G401 (cell line): ENCODE measurements around the gene CACNA1C. TPM values are rescaled to one million over a fixed set of nuclear protein-coding genes. Genes with fewer than 3 reads are reported as not detected.

Experiments used
- DNase-seq: peaks from one replicate; pipeline ENCODE4 v3.0.0-alpha.2; 2015; ENCODE audit warnings: low spot score
- in situ Hi-C: cut with HindIII; loops from 2 replicates; pipeline ENCODE4 v1.10.0; 2016; ENCODE audit warnings: low sequenced_read_pairs, mixed read lengths
- total RNA-seq: library from RNA; depleted of rRNA; stranded (reverse); fragments of >200 nt; shearing (Covaris generic); gene quantifications from 2 replicates; pipeline ENCODE4 v1.2.3, GENCODE V29; 2014

The CACNA1C gene
- total RNA-seq, 1 experiment from 2014 or later, result 2.8 TPM

DNA sequence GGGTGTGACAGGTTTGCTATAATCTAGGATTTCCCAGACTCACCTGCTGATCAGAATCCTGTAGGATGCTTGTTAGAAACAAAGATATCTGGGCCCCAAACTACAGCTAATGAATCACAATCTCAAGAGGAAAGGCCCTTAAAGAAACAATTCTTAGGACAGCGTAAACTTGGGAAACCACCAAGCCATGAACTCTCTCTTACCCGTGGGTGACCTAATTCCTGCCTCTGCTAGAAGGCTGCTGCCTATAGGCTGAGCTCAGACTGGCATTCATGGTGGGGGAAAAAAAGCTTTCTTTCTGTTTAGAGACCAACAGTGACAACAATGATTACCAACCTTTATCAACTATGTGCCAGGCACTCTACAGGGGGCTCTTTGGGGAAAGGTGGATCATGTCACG is 528.0 kb downstream of the CACNA1C start:
- no peak for DNase-seq
- in situ Hi-C loops, result no loop called here

DNA sequence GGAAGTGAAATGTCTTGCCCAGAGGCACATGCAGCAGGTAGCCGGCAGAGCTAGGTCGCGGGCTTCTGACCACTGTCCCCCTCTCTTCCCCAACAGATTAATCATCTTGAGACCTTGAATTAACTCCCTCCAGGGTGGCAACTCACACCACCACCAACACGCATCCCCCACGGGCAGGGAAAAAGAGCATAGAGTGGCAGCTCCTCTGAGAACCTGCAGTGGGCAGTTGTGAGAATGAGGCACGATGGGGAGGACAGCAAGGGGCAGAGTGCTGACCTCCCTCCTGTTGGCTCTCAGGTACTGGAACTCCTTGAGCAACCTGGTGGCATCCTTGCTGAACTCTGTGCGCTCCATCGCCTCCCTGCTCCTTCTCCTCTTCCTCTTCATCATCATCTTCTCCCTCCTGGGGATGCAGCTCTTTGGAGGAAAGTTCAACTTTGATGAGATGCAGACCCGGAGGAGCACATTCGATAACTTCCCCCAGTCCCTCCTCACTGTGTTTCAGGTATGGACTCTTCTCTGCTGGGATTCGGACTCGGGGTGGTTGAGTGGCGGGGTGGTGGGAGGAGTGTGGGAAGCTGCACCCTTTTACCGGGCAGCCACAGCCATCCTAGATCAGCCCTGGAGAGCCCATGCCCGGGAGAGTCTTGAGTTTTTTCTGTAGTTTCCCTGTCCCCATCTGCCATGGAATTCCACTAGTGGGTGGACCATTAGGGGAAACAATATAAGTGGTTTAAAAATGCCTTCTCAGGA is 528.7 kb downstream of the CACNA1C start:
- no peak for DNase-seq
- in situ Hi-C loops, result no loop called here

DNA sequence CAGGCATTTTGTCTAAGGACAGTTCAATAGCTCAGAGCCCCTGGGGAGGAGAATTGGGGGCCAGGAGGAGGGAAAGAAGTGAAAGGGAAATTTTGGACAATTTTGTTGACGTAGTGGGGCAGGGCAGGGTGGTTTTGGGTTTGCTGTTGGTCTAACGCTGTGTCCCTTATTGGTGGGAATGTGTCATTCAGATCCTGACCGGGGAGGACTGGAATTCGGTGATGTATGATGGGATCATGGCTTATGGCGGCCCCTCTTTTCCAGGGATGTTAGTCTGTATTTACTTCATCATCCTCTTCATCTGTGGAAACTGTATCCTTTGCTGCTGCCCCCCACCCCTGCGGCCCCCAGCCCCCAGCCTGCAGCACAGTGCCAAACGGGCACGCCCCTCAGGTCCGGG is 529.8 kb downstream of the CACNA1C start:
- DNase-seq, result no peak
- in situ Hi-C loops, result no loop called here

DNA sequence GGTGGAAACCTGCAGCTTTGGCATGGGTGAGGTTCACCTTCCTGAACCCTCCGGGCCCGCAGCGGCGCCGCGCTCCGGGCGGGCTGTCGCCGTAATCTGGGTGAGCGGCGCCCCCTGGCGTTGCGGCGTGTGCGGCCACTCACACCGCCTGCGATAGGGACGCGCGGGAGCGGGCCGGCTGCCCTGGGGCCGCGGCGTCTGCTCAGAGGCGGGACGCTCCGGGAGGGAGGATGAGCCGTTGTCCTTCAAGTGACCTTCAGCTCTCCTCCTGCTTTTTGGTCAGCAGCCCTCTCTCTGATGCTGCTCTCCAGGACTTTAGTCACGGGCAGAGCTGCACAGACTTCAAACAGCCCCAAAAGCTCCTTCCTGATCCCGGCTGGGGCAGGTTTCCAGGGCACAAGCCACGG is 530.3 kb downstream of the CACNA1C start:
- peak; percentile 57 for DNase-seq
- in situ Hi-C loops, result no loop called here

DNA sequence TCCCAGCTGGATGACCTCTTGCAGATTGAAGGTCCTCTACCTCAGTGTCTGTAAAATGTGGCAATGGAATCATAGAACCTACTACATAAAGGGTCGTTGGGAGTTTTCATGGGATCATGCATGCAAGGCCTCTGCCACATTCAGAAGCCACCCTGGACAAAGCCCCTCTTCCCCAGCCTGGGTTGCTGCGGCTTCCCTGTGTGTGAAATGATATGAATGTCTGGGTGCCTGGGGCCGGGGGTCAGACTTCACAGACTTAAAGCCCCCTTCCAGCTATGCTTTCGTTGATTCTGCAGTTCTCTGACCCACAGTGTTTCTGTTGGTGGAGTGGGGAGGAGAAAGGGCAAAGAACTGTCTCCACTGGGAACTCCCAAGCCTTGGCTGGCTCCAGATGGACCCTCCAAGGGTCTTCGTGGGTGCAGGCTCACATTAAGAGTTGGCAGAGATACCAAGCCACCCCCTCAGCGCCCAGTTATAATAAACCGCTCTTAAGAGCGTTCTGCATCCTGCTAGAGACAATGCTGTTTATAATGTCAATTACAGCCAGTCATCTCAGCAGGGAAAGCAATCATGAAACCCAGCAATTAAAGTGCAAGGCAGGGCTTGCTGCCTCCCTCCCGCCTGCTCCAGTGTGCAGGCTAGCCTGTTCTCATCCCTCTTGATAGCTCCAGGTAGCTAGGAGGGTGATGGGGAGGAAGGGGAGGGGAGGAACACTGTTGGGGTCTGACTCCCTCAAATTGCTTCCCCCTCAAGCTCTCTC is 531.0 kb downstream of the CACNA1C start:
- in situ Hi-C loops, result no loop called here
- DNase-seq, result no peak

DNA sequence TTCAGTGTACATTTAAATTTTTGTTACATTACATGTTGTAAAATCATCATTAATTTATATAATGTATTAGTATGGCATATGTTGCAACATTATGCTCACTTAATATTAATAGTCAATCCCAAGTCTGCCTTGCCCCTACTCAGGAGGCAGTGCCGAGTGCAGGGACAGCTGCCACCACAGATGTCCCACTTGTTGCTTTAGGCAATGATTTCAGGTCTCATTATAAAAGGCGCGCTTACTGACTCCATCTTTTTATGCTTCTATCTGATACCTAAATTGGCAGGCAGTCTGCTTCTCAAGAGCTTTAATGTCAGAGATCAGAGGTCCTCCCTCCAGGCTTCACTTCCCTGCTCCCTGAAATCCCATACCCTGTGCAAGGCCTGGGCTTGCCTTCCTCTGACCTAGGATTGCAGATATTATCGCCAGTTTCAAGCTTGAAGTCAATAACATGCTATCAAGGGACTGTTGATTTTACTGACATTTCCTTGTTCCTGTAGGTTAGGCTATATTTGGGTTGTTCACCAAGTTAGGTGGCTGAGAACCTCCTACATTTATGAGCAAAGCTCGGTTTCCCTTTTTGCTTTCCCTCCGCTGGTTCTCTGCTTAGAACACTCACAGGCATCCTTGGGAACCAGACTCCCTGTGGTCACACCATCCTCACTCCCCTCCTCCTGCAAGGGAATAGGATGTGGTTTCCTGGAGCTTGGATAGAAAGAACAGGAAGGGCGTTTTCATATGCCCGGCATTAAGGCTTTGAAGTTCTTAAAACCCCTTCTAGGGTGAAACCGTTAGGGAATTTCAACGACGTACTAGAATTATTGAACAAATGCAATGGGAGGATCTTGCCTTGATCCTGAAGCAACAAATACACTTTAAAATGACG is 533.6 kb downstream of the CACNA1C start:
- in situ Hi-C loops, result no loop called here
- DNase-seq, result no peak

DNA sequence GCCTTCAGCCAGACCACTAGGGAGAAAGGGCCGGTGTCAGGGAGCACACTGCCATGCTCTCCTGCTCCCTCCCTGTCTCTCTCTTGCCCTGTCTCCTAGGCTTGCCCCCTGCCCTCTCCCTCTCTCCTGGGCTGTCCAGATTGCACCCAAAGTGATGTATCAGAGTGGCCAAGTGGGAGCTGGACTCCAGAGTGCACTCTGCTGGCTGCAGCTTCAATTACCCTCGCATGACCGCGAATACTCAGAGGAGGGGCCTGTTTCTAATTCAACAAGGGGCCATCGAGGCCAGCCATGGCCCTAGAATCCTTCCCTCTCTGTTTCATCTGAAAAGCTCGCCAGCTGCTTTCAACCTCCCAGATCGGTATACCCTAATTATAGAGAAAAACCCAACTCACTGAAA is 535.6 kb downstream of the CACNA1C start:
- DNase-seq, result no peak

DNA sequence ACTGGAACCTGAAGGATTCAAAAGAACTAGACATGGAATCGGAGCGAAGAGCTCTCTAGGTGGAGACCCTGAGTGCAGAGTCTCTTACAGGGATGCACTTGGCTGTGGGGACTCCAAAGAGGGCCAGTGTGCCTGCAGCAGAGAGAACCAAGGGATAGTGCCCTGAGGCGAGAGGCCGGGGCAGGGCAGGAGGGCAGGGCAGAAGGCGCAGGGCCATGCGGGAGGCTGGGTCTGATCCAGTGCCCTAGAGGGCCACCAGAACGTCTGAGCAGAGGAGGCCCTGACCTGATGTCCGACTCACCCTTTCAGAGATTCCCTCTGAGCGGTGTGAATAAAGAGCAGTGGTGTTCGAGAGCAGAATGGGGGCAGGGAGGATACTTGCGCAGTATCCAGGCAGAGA is 536.6 kb downstream of the CACNA1C start:
- in situ Hi-C loops, result no loop called here

More for the DNA sequence above, 535.6 kb downstream of the CACNA1C start:
- in situ Hi-C loops, result no loop called here

DNA sequence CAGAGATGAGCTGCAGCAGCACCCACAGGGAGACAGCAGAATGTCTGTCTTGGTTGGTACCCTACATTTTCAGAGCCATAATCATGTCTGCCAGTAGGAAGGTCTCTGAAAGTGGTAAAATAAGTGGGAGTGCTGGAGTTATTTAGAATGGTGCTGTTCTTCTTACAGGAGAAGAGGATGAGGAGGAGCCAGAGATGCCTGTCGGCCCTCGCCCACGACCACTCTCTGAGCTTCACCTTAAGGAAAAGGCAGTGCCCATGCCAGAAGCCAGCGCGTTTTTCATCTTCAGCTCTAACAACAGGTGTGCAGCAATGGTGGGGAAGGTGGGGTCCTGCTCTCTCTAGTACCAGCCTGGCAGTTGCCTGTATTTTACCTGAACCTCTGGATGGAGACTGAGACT is 540.3 kb downstream of the CACNA1C start:
- DNase-seq, result no peak
- in situ Hi-C loops, result no loop called here

More for the DNA sequence above, 536.6 kb downstream of the CACNA1C start:
- no peak for DNase-seq

DNA sequence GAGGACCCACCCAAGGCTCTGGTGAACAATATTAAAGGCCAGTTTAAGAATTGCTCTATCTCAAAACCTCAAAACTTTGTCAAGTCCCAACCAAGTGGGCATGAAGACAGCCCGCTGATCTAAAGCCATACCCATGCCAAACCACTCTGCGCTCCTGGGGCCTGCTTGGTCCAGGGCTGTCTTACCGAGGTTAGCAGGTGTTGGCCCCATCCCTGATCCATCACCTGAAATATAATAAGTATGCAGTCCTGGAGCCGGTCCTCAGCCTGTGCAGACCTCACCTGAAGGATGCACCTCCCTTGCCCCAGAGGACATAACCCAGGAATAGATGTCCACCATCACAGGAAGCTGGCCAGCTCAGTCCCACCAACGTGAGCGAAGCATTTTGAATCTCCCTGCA is 543.7 kb downstream of the CACNA1C start:
- no peak for DNase-seq
- in situ Hi-C loops, result no loop called here

DNA sequence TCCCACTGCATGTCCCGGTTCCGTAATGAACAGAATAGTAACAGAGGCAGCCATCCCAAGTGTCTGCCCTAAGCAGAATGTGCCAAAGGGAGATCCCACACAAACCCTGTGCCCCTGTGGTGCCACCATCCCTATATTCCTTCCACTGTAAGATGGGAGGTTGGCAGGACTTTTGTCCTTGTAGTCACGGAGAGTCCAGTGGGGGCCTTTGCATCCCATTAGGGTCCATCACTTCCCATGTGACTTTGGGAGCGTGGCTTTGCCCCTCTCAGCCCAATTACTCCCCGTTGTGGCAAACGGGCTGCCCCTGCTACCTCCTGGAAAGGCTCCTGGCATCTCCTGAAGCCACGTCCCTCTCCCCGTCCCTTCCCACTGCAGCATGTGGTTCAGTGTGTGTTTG is 552.5 kb downstream of the CACNA1C start:
- in situ Hi-C loops, result no loop called here
- DNase-seq, result no peak

DNA sequence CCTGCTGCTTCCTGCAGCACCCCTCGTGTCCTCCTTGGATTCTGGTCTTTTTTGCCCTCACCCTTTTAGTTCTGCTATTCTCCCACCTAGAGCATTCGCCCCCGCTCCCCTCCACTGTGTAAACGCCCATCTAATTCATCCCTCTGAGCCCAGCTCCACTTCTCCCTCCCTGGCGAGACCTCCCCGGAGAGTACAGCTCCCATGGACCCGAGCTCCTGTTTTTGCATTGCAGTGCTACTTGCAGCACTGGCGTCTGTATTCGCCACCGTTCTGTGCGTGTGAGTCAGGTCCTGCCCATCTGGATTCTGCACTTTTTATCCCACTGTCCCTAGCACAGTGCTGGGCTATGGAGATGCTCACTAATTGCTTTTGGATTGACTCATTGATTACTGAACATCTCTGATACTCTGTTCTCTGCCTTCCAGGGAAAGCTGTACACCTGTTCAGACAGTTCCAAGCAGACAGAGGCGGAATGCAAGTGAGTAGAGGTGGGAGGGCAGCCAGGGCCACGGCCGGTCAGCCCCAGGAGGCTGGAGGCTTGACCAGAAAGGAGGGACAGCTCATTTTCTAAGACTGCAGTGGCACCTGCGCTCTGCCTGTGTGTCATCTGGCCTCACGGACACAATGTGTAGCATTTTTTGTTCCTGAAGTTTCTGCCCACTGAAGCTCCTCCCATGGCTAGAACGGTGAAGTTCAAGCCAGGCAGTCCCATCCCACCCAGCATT is 553.6 kb downstream of the CACNA1C start:
- in situ Hi-C loops, result no loop called here
- DNase-seq, result no peak

DNA sequence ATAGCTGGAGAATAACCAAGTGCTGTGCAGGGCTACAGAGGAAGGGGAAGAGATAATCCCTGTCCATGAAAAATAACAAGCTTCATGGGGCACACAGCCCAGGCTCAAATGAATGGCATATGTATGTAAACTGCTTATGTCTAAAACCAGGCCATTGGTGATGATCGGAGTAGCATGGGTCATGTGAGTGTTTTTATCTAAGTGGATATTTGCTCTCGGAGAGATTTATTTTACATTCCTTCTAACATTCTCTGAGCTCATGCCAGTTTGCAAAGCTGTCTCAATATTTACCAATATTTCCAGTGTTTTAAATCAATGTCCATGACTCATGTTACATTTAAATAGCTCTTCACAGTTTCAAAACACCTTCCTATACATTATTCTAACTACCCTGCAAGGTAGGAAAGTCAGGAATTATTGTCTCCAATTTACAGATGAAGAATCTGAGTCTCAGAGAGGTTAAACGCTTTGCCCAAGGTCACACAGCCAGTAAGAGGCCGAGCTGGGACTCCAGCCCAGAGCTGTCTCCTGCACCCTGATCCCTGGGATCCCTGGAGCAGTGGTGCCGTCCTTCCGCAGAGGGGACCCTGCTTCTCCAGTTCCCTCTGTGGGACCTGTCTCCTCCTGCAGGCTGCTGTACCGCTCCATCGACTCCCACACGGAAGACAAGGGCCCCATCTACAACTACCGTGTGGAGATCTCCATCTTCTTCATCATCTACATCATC is 555.3 kb downstream of the CACNA1C start:
- no peak for DNase-seq
- in situ Hi-C loops, result no loop called here

DNA sequence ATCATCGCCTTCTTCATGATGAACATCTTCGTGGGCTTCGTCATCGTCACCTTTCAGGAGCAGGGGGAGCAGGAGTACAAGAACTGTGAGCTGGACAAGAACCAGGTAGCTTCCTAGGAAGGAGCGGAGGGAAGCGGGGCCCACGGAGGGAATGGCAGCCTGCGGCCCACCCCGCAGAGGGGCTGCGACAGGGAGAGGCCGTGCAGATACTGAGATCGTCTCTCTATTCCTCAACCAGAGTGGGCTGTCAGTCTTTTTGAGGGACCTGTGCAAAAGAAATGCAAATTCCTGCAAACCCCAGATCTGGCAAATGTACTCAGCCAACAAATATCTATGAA is 555.8 kb downstream of the CACNA1C start:
- in situ Hi-C loops, result no loop called here
- DNase-seq, result no peak

DNA sequence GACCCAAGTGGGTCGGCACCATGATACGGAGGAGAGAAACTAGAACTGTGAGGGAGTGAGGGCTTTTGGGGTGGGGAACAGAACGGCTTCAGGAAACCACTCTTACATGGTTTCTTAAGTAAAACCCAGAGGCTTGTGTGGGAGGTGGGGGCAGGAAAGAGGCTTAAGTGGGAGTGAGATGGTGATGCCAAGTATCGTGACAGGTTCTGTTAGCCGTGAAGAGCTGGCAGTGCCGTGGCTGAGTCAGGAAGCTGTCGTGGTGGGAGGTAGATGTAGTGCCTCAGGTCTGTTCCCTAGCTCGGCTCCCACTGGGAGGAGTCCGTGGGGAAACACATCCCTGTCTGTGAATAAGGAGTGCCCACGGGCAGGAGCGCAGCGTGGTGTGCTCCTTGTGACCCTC is 556.2 kb downstream of the CACNA1C start:
- in situ Hi-C loops, result no loop called here
- DNase-seq, result no peak

DNA sequence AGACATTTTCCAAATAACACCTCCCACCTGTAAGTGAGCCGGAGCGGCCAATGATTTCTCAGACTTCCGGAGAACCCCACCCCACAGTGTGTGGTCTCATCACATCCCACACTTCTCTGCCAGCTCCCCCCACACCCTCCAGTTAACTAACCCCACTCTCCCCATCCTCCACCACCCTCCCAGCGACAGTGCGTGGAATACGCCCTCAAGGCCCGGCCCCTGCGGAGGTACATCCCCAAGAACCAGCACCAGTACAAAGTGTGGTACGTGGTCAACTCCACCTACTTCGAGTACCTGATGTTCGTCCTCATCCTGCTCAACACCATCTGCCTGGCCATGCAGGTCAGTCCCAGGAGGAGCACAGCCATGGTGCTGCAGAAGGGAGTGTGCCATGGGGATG is 557.6 kb downstream of the CACNA1C start:
- DNase-seq, result no peak
- in situ Hi-C loops, result no loop called here

DNA sequence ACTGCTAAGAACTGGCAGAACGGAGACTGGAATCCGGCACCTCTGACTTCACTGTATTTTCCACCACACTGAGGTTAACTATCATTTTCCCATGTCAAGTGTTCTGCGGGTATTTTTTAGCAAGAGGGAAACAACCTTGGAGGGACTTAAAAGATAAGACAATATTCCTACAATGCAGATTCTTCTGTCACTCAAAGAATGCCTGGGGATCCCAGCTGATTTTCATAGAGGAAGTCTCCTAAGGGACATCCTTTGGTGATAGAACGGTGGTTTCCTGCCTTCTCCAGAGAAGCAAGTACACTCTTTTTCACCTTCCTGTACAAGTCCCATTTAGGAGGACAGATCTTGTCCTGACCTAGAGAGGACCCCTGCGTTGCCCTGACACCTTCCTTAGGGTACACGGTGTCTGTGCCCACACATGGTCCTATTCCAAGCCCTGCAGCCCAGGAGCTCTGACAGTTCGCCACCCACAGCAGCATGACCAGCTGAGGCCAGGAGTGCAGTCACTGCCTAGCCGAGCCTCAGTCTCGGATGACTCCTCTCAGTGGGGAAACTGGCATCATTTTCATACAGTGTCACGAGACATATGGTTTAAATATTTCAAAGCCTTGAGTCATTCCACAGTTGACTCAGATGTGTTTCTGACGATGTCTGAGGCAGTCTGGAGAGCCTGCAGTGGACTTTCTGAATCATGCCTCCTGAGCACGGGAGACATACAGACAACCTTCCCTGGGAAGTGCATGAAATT is 560.7 kb downstream of the CACNA1C start:
- no peak for DNase-seq
- in situ Hi-C loops, result no loop called here

DNA sequence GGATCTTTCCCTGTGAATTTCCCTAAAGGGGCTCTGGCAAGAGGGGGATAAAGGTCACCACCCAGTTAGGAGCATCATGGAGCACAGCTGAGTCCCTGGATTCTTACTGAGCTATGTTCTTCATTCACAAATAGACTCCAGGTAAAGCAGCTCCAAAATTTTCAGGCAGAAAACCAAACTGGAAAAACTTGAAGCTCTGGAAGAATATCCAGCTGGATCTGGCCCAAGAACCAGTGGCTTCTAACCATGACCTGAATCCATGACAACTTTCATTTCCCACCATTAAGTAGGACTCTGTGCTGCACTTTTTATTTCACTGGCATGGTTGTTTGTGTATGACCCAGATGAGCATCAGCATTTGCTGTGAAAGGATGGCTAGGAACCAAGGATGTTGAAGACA is 561.6 kb downstream of the CACNA1C start:
- in situ Hi-C loops, result no loop called here
- DNase-seq, result peak; percentile 0
